IMR-90 (cell line): ENCODE measurements around the gene AGAP1. TPM values are rescaled to one million over a fixed set of nuclear protein-coding genes. Genes with fewer than 3 reads are reported as not detected.
A peak's percentile ranks its signal among the peaks of the same experiment; 100 is the strongest.

Source experiments
- ATAC-seq: fragments of 200-7000 bp; cut with Tn5 transposase; 2 replicates; pipeline ENCODE4 v1.9.1; 2020; ENCODE audit warnings: low read depth, mild to moderate bottlenecking, moderate library complexity
- BruUV-seq: library from RNA; stranded (reverse); fragments of 400-500 nt; replicated peaks from 2 replicates; lab custom pipeline; 2021; lab: Mats Ljungman, UMichigan
- CTCF ChIA-PET: fragments of 300-600 bp; formaldehyde crosslinking; extraction: SDS; loops from one replicate; lab custom pipeline; 2021; ENCODE audit warnings: antibody characterized with exemption; lab: Yijun Ruan, JAX
- POLR2A ChIA-PET: fragments of 300-600 bp; sonication (Branson Sonifier 250); formaldehyde crosslinking; loops from one replicate; lab custom pipeline; 2022; ENCODE audit warnings: antibody characterized with exemption; ENCODE audit not compliant: unreplicated experiment; lab: Charles Lee
- DNase-seq: peaks from one replicate; pipeline ENCODE4 v3.0.0; 2013
- H2AFZ ChIP-seq: replicated peaks from 2 replicates; pipeline ENCODE3; 2013; ENCODE audit warnings: low read length, mild to moderate bottlenecking; ENCODE audit not compliant: poor library complexity
- H2AK5ac ChIP-seq: 2 replicates; pipeline ENCODE4 v1.6.1; 2013; ENCODE audit warnings: low read depth, low read length, inconsistent platforms
- H2AK9ac ChIP-seq: replicated peaks from 2 replicates; pipeline ENCODE3; 2013; ENCODE audit warnings: mild to moderate bottlenecking, low read depth, low read length, moderate library complexity; ENCODE audit not compliant: poor library complexity
- H2BK120ac ChIP-seq: 2 replicates; pipeline ENCODE4 v1.6.1; 2013; ENCODE audit warnings: low read depth, low read length, inconsistent platforms
- H2BK15ac ChIP-seq: 3 replicates; pipeline ENCODE4 v1.6.1; 2013; ENCODE audit warnings: low read depth, low read length, inconsistent platforms
- H2BK20ac ChIP-seq: 2 replicates; pipeline ENCODE4 v1.6.1; 2013; ENCODE audit warnings: low read depth, mild to moderate bottlenecking, inconsistent platforms, low read length, moderate library complexity
- H2BK5ac ChIP-seq: 2 replicates; pipeline ENCODE4 v1.6.1; 2013; ENCODE audit warnings: mild to moderate bottlenecking, low read depth, low read length, inconsistent platforms; ENCODE audit not compliant: poor library complexity, severe bottlenecking
- H3K14ac ChIP-seq: replicated peaks from 2 replicates; pipeline ENCODE4 v1.6.1; 2013; ENCODE audit warnings: low read depth, low read length, inconsistent platforms
- H3K18ac ChIP-seq: 2 replicates; pipeline ENCODE4 v1.6.1; 2013; ENCODE audit warnings: low read depth, low read length, control low read depth
- H3K23ac ChIP-seq: 2 replicates; pipeline ENCODE4 v1.6.1; 2013; ENCODE audit warnings: low read depth, low read length, inconsistent platforms
- H3K27ac ChIP-seq: 2 replicates; pipeline ENCODE4 v1.5.1; 2013; ENCODE audit warnings: mild to moderate bottlenecking, control low read depth, low read length; ENCODE audit not compliant: insufficient read depth
- H3K27me3 ChIP-seq: 2 replicates; pipeline ENCODE4 v1.6.1; 2013; ENCODE audit warnings: low read length; ENCODE audit not compliant: control insufficient read depth, insufficient read depth
- H3K36me3 ChIP-seq: 2 replicates; pipeline ENCODE4 v1.6.1; 2013; ENCODE audit warnings: low read length, mixed read lengths; ENCODE audit not compliant: control insufficient read depth, insufficient read depth
- H3K4ac ChIP-seq: 2 replicates; pipeline ENCODE4 v1.6.1; 2013; ENCODE audit warnings: low read depth, low read length, inconsistent platforms
- H3K4me1 ChIP-seq: 2 replicates; pipeline ENCODE4 v1.6.1; 2013; ENCODE audit warnings: low read length, mixed read lengths; ENCODE audit not compliant: control insufficient read depth, insufficient read depth
- H3K4me2 ChIP-seq: 2 replicates; pipeline ENCODE4 v1.6.1; 2013; ENCODE audit warnings: low read depth, mild to moderate bottlenecking, control low read depth, low read length, moderate library complexity
- H3K4me3 ChIP-seq: 2 replicates; pipeline ENCODE4 v1.5.1; 2013; ENCODE audit warnings: low read depth, mild to moderate bottlenecking, control low read depth, low read length, moderate library complexity; ENCODE audit not compliant: insufficient read depth
- H3K56ac ChIP-seq: 2 replicates; pipeline ENCODE4 v1.6.1; 2013; ENCODE audit warnings: low read length, inconsistent platforms; ENCODE audit not compliant: insufficient read depth; ENCODE audit errors: extremely low read depth
- H3K79me1 ChIP-seq, 2 experiments: 2 replicates each; pipeline ENCODE4 v1.6.1; 2013; ENCODE audit warnings: low read length in 2 of 2, inconsistent platforms in 1 of 2, low read depth in 1 of 2
- H3K9ac ChIP-seq: 2 replicates; pipeline ENCODE4 v1.6.1; 2013; ENCODE audit warnings: low read depth, low read length, control low read depth
- H3K9me1 ChIP-seq: 2 replicates; pipeline ENCODE4 v1.6.1; 2013; ENCODE audit warnings: low read length, inconsistent platforms; ENCODE audit not compliant: insufficient read depth
- H3K9me3 ChIP-seq: 2 replicates; pipeline ENCODE4 v1.6.1; 2013; ENCODE audit warnings: low read length; ENCODE audit not compliant: control insufficient read depth, insufficient read depth
- H4K20me1 ChIP-seq: 2 replicates; pipeline ENCODE4 v1.6.1; 2013; ENCODE audit warnings: low read length, inconsistent platforms; ENCODE audit not compliant: insufficient read depth
- H4K5ac ChIP-seq: 2 replicates; pipeline ENCODE4 v1.6.1; 2013; ENCODE audit warnings: mild to moderate bottlenecking, low read depth, low read length, control low read depth
- H4K8ac ChIP-seq, 2 experiments: 2 replicates each; pipeline ENCODE4 v1.6.1; 2013; ENCODE audit warnings: low read depth in 2 of 2, low read length in 2 of 2, control low read depth in 1 of 2, inconsistent platforms in 1 of 2
- H4K91ac ChIP-seq: 2 replicates; pipeline ENCODE4 v1.6.1; 2013; ENCODE audit warnings: low read depth, low read length, inconsistent platforms; ENCODE audit not compliant: insufficient read depth
- BHLHE40 ChIP-seq: fragments of 150-350 bp; IDR thresholded peaks from 2 replicates; pipeline ENCODE4 v1.6.1; 2016; ENCODE audit warnings: mild to moderate bottlenecking, low read depth, low read length
- CEBPB ChIP-seq: IDR thresholded peaks from 2 replicates; pipeline ENCODE4 v1.6.1; 2012; ENCODE audit warnings: low read depth, low read length, improper control_type of control experiment
- CTCF ChIP-seq: conservative IDR thresholded peaks from 2 replicates; pipeline ENCODE4 v1.5.1; 2012; ENCODE audit warnings: mild to moderate bottlenecking, low read depth, low read length, improper control_type of control experiment
- ELK1 ChIP-seq: fragments of 150-350 bp; IDR thresholded peaks from 2 replicates; pipeline ENCODE4 v1.6.1; 2016; ENCODE audit warnings: low read depth, mild to moderate bottlenecking, low read length, moderate library complexity, borderline replicate concordance
- FOS ChIP-seq: fragments of 150-350 bp; IDR thresholded peaks from 2 replicates; pipeline ENCODE4 v1.6.1; 2016; ENCODE audit warnings: low read depth, low read length
- MAFK ChIP-seq: IDR thresholded peaks from 2 replicates; pipeline ENCODE4 v1.6.1; 2012; ENCODE audit warnings: low read depth, low read length, improper control_type of control experiment
- MAZ ChIP-seq: IDR thresholded peaks from 2 replicates; pipeline ENCODE4 v1.6.1; 2012; ENCODE audit warnings: low read depth, mild to moderate bottlenecking, low read length, improper control_type of control experiment, moderate library complexity, borderline replicate concordance
- MXI1 ChIP-seq: IDR thresholded peaks from 2 replicates; pipeline ENCODE4 v1.6.1; 2012; ENCODE audit warnings: low read depth, mild to moderate bottlenecking, low read length, moderate library complexity, borderline replicate concordance
- NFE2L2 ChIP-seq: fragments of 150-350 bp; IDR thresholded peaks from 2 replicates; pipeline ENCODE4 v1.6.1; 2016; ENCODE audit warnings: low read depth, mild to moderate bottlenecking, low read length
- POLR2A ChIP-seq: IDR thresholded peaks from 2 replicates; pipeline ENCODE4 v1.6.1; 2012; ENCODE audit warnings: mild to moderate bottlenecking, low read depth, low read length
- SMC3 ChIP-seq: fragments of 150-350 bp; IDR thresholded peaks from 2 replicates; pipeline ENCODE4 v1.6.1; 2016; ENCODE audit warnings: low read depth, mild to moderate bottlenecking, antibody characterized with exemption, low read length, moderate library complexity
- WGBS, 2 experiments: methylation state at CpG; one replicate each; pipeline versions ENCODE4 v1.1.5 to v1.1.7; 2013; ENCODE audit warnings: missing lambda C conversion rate in 2 of 2; ENCODE audit not compliant: insufficient read length in 1 of 2; ENCODE audit errors: extremely low coverage in 2 of 2; 5-methylcytosine and 5-hydroxymethylcytosine counted together
- dilution Hi-C: fragments of 300-500 bp; cut with HindIII; formaldehyde crosslinking; loops from one replicate; pipeline ENCODE4 v1.14.3; 2018; ENCODE audit warnings: low sequenced_read_pairs; ENCODE audit not compliant: unreplicated experiment
- in situ Hi-C: fragments of 300-500 bp; cut with MboI; formaldehyde crosslinking; loops from 3 replicates; pipeline ENCODE4 v1.14.3; 2019; ENCODE audit warnings: low sequenced_read_pairs, inconsistent platforms, mixed read lengths
- intact Hi-C: fragments of 100-400 bp; cut with micrococcal nuclease; formaldehyde crosslinking; loops from 2 replicates; pipeline ENCODE4 v1.10.0; 2022
- polyA plus RNA-seq, 3 experiments: library from polyadenylated mRNA; depleted of rRNA; stranded (reverse); fragments of >200 nt; gene quantifications; 2 replicates each; pipeline ENCODE4 v1.2.3, GENCODE V29; 2012; ENCODE audit warnings: low replicate concordance in 1 of 3
- total RNA-seq: library from RNA; depleted of rRNA; stranded (reverse); fragments of >200 nt; gene quantifications from 2 replicates; pipeline ENCODE4 v1.2.3, GENCODE V29; 2012
- TF ChIP-seq, protein P1 (sequence below): fragments of 150-350 bp; IDR thresholded peaks from 2 replicates; pipeline ENCODE4 v1.6.1; 2017; ENCODE audit warnings: mild to moderate bottlenecking, antibody characterized with exemption, low read length, low read depth

Gene AGAP1
- total and polyA plus RNA-seq, 2 of the 4 experiments (the other 2 are of a cell fraction): 15.1 to 16.4 TPM

- H3K27me3 ChIP-seq: no peaks in the 10 kb centered on the region
- no peak overlapping the region for H3K27ac ChIP-seq
- peak overlapping the region; percentile 75; the same call in 1 of the 2 replicates for H2AK5ac ChIP-seq
- ATAC-seq: no peak
- H3K79me1 ChIP-seq: peaks cover 17 to 44% of the 10 kb centered on the region in 2 experiments
- no peak overlapping the region for H3K18ac ChIP-seq
- 0 out of 2 replicates have a peak overlapping the region, but pooled peaks have one; percentile 9 for H3K4ac ChIP-seq
- TF ChIP-seq POLR2A: no peak
- TF ChIP-seq BHLHE40: no peak
- TF ChIP-seq MAFK: no peak
- TF ChIP-seq ELK1: no peak
- no peak for TF ChIP-seq MXI1
- TF ChIP-seq FOS: no peak
- TF ChIP-seq SMC3: no peak
- no peak for TF ChIP-seq CTCF
- TF ChIP-seq MAZ: no peak
- TF ChIP-seq NFE2L2: no peak
- no peak for TF ChIP-seq CEBPB
- TF ChIP-seq, protein P1, sequence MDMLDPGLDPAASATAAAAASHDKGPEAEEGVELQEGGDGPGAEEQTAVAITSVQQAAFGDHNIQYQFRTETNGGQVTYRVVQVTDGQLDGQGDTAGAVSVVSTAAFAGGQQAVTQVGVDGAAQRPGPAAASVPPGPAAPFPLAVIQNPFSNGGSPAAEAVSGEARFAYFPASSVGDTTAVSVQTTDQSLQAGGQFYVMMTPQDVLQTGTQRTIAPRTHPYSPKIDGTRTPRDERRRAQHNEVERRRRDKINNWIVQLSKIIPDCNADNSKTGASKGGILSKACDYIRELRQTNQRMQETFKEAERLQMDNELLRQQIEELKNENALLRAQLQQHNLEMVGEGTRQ: no peak
- H3K4me2 ChIP-seq: no peak overlapping the region
- no peak overlapping the region for H2BK120ac ChIP-seq
- peaks cover 23% of the 10 kb centered on the region for H3K9me1 ChIP-seq
- no peak overlapping the region for H4K5ac ChIP-seq
- intact Hi-C loops (no loop called here), in situ Hi-C loops (no loop called here), dilution Hi-C loops (no loop called here)
- no peak overlapping the region for H3K56ac ChIP-seq
- 100% methylated on average over 1 of the region's 18 CpGs; no CpG with 5 or more reads in 1 of the 2 experiments for WGBS, 2 experiments
- H2BK15ac ChIP-seq: no peak overlapping the region
- no peak overlapping the region for H3K4me3 ChIP-seq
- H3K36me3 ChIP-seq: peaks cover 8% of the 10 kb centered on the region; the same call in 1 of the 2 replicates
- no peak overlapping the region for H4K91ac ChIP-seq
- ChIA-PET POLR2A (no interaction called here), CTCF (no interaction called here)
- no peak overlapping the region for H3K14ac ChIP-seq
- peaks cover 31% of the 10 kb centered on the region for H4K20me1 ChIP-seq
- no TSS peak for BruUV-seq
- no peak overlapping the region for H2BK20ac ChIP-seq
- H3K23ac ChIP-seq: no peak overlapping the region
- H3K9me3 ChIP-seq: no peaks in the 10 kb centered on the region
- H2AK9ac ChIP-seq: no peak overlapping the region
- DNase-seq: no peak
- H2BK5ac ChIP-seq: no peak overlapping the region
- no peak overlapping the region for H3K9ac ChIP-seq
- H2AFZ ChIP-seq: peak overlapping the region; percentile 60
- no peak overlapping the region for H4K8ac ChIP-seq
- peaks cover 5% of the 10 kb centered on the region for H3K4me1 ChIP-seq
Observed at GRCh38 chr2:235707411-235708096, 213.7 kb downstream of the AGAP1 start.
